Endothelial cell of umbilical vein (primary cell): Measurements from ENCODE around the gene CXCL3.

Experiments used
- CTCF ChIP-seq, 2 donors: IDR thresholded peaks; 1 replicate in 1 of 2; 2 replicates in 1 of 2; pipeline ENCODE4 v1.5.1; 2011; ENCODE audit warnings: low read length in 2 of 2, mild to moderate bottlenecking in 2 of 2, moderate library complexity in 2 of 2, control low read depth in 1 of 2, inconsistent platforms in 1 of 2, low read depth in 1 of 2; ENCODE audit not compliant: insufficient read depth in 1 of 2; ENCODE audit errors: extremely low read depth in 1 of 2
- EZH2 ChIP-seq: IDR thresholded peaks from 2 replicates; pipeline ENCODE4 v1.6.1; 2012; ENCODE audit warnings: borderline replicate concordance, low read depth, mild to moderate bottlenecking, moderate library complexity, low read length, inconsistent platforms; ENCODE audit not compliant: severe bottlenecking
- FOS ChIP-seq: IDR thresholded peaks from 2 replicates; pipeline ENCODE4 v1.6.1; 2011; ENCODE audit warnings: mild to moderate bottlenecking, low read length, moderate library complexity, borderline replicate concordance; ENCODE audit not compliant: insufficient read depth
- MAX ChIP-seq: IDR thresholded peaks from 2 replicates; pipeline ENCODE4 v1.6.1; 2011; ENCODE audit not compliant: insufficient read depth, insufficient read length
- POLR2A ChIP-seq: IDR thresholded peaks from 2 replicates; pipeline ENCODE4 v1.6.1; 2012; ENCODE audit warnings: low read depth, mild to moderate bottlenecking, control low read depth, low read length
- POLR2AphosphoS5 ChIP-seq: IDR thresholded peaks from 2 replicates; pipeline ENCODE4 v1.6.1; 2012; ENCODE audit warnings: low read depth, mild to moderate bottlenecking, control low read depth, low read length, moderate library complexity; ENCODE audit not compliant: insufficient read depth

- TF ChIP-seq CTCF (IDR thresholded peaks at IDR 0.05; ENCODE audit: extremely low read depth in 1 of 2, insufficient read depth in 1 of 2, low read depth in 1 of 2, low read length in 2 of 2), result no peak
- no peak for TF ChIP-seq MAX
- no peak for TF ChIP-seq POLR2A
- TF ChIP-seq POLR2AphosphoS5, result no peak
- TF ChIP-seq FOS, result no peak
- TF ChIP-seq EZH2, result no peak
These were observed 19.7 kb upstream of the CXCL3 start for GRCh38 chr4:74058048-74058651.
